ENCODE results near the gene PEX11G. TPM values are rescaled to one million over a fixed set of nuclear protein-coding genes. Genes with fewer than 3 reads are reported as not detected.
"Not testable (repeated sequence)": the region's sequence is repeated elsewhere in the genome, so short reads cannot be mapped to it uniquely, and the experiment has no call there.

The PEX11G gene
- total RNA-seq, 1 donor, result 2.9 TPM

- Histone ChIP-seq H3K4me2 (ENCODE audit: insufficient read depth, low read length) (no peak overlapping the region), H2AFZ (ENCODE audit: low read length) (no peak overlapping the region), H3K9me3 (ENCODE audit: low read depth, low read length) (no peaks in the 10 kb centered on the region), H3K36me3 (ENCODE audit: insufficient read depth, low read length) (peaks cover 5% of the 10 kb centered on the region), H3K27me3 (ENCODE audit: insufficient read depth, low read length) (no peaks in the 10 kb centered on the region), H3K4me1 (ENCODE audit: insufficient read depth, low read length) (no peaks in the 10 kb centered on the region), H4K20me1 (ENCODE audit: insufficient read depth, low read length) (peaks cover 14% of the 10 kb centered on the region), H3K4me3 (ENCODE audit: insufficient read depth, low read length) (no peak overlapping the region), H3K79me2 (ENCODE audit: insufficient read depth, low read length) (peaks cover 8% of the 10 kb centered on the region), H3K27ac (ENCODE audit: low read depth, low read length) (no peak overlapping the region)
- DNase-seq (ENCODE audit: insufficient read length, low spot score, missing footprints), result peak; percentile 58
- no peak for TF ChIP-seq CTCF (IDR thresholded peaks at IDR 0.05; ENCODE audit: extremely low read depth, low read depth, low read length)
Measured at GRCh38 chr19:7435586-7435985, 53.2 kb downstream of the PEX11G start.

GRCh38 chr19:7434391-7434790 lies 54.4 kb downstream of the PEX11G start:
- Histone ChIP-seq H3K4me3 (ENCODE audit: insufficient read depth, low read length) (no peak overlapping the region), H3K9me3 (ENCODE audit: low read depth, low read length) (no peaks in the 10 kb centered on the region), H3K79me2 (ENCODE audit: insufficient read depth, low read length) (peaks cover 15% of the 10 kb centered on the region), H4K20me1 (ENCODE audit: insufficient read depth, low read length) (peaks cover 19% of the 10 kb centered on the region), H3K36me3 (ENCODE audit: insufficient read depth, low read length) (no peaks in the 10 kb centered on the region), H3K27ac (ENCODE audit: low read depth, low read length) (no peak overlapping the region), H3K27me3 (ENCODE audit: insufficient read depth, low read length) (no peaks in the 10 kb centered on the region), H3K4me2 (ENCODE audit: insufficient read depth, low read length) (no peak overlapping the region), H2AFZ (ENCODE audit: low read length) (no peak overlapping the region), H3K4me1 (ENCODE audit: insufficient read depth, low read length) (no peaks in the 10 kb centered on the region)
- peak; percentile 67 for DNase-seq (ENCODE audit: insufficient read length, low spot score, missing footprints)
- TF ChIP-seq CTCF (IDR thresholded peaks at IDR 0.05; ENCODE audit: extremely low read depth, low read depth, low read length), result no peak

GRCh38 chr19:7433456-7433855 lies 55.4 kb downstream of the PEX11G start:
- not testable (repeated sequence) for H3K4me3 ChIP-seq (ENCODE audit: insufficient read depth, low read length); H2AFZ ChIP-seq (ENCODE audit: low read length); H3K27ac ChIP-seq (ENCODE audit: low read depth, low read length); H3K4me1 ChIP-seq (ENCODE audit: insufficient read depth, low read length); H3K36me3 ChIP-seq (ENCODE audit: insufficient read depth, low read length); H3K27me3 ChIP-seq (ENCODE audit: insufficient read depth, low read length); H3K4me2 ChIP-seq (ENCODE audit: insufficient read depth, low read length); H3K9me3 ChIP-seq (ENCODE audit: low read depth, low read length)
- Histone ChIP-seq H4K20me1 (ENCODE audit: insufficient read depth, low read length) (peaks cover 19% of the 10 kb centered on the region), H3K79me2 (ENCODE audit: insufficient read depth, low read length) (peaks cover 22% of the 10 kb centered on the region)
- DNase-seq (ENCODE audit: insufficient read length, low spot score, missing footprints), result peak; percentile 94

- Histone ChIP-seq H4K20me1 (ENCODE audit: insufficient read depth, low read length) (peaks cover 20% of the 10 kb centered on the region), H2AFZ (ENCODE audit: low read length) (no peak overlapping the region), H3K36me3 (ENCODE audit: insufficient read depth, low read length) (no peaks in the 10 kb centered on the region), H3K4me2 (ENCODE audit: insufficient read depth, low read length) (no peak overlapping the region), H3K4me1 (ENCODE audit: insufficient read depth, low read length) (no peaks in the 10 kb centered on the region), H3K9me3 (ENCODE audit: low read depth, low read length) (no peaks in the 10 kb centered on the region), H3K4me3 (ENCODE audit: insufficient read depth, low read length) (no peak overlapping the region), H3K79me2 (ENCODE audit: insufficient read depth, low read length) (peaks cover 33% of the 10 kb centered on the region), H3K27ac (ENCODE audit: low read depth, low read length) (no peak overlapping the region), H3K27me3 (ENCODE audit: insufficient read depth, low read length) (no peaks in the 10 kb centered on the region)
- no peak for DNase-seq (ENCODE audit: insufficient read length, low spot score, missing footprints)
- TF ChIP-seq CTCF (IDR thresholded peaks at IDR 0.05; ENCODE audit: extremely low read depth, low read depth, low read length), result no peak
Measured at GRCh38 chr19:7429638-7430282, 59.1 kb downstream of the PEX11G start.

Measured in osteoblast (primary cell).